Measurements from ENCODE around the gene ZNF692. TPM values are rescaled to one million over a fixed set of nuclear protein-coding genes. Genes with fewer than 3 reads are reported as not detected.
A peak's percentile ranks its signal among the peaks of the same experiment; 100 is the strongest.

Gene ZNF692
- total RNA-seq, 4 donors from 2014 or later = 18.4 to 30.6 (median 24.8) TPM

DNA sequence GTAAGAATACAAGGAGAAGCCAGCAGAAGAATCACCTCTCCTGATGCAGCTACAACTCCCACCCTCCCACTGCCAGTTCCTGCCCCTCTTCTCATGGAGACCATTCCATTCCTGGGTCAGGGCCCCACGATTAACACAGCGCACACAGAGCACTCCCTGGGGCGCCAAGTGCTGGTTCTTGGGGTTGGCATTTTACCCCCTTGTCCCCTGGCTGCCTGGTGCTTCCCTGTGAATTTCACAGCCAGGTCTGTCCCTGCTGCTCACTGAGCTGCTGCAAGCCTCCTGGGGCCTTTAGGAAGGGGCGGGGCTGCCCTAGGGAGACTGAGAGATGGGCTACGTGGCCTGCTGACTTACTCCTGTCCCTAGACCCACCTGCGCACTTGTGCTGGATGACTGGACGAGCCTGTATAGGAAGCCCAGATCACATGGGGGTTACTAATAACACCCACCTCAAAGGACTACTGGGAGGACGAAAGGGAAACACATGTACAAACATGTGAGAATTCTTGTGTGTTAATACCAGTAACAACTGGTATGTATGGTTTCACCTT, 16.0 kb downstream of the ZNF692 start:
- TF ChIP-seq, protein P1, sequence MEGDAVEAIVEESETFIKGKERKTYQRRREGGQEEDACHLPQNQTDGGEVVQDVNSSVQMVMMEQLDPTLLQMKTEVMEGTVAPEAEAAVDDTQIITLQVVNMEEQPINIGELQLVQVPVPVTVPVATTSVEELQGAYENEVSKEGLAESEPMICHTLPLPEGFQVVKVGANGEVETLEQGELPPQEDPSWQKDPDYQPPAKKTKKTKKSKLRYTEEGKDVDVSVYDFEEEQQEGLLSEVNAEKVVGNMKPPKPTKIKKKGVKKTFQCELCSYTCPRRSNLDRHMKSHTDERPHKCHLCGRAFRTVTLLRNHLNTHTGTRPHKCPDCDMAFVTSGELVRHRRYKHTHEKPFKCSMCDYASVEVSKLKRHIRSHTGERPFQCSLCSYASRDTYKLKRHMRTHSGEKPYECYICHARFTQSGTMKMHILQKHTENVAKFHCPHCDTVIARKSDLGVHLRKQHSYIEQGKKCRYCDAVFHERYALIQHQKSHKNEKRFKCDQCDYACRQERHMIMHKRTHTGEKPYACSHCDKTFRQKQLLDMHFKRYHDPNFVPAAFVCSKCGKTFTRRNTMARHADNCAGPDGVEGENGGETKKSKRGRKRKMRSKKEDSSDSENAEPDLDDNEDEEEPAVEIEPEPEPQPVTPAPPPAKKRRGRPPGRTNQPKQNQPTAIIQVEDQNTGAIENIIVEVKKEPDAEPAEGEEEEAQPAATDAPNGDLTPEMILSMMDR (IDR thresholded peaks at IDR 0.05) = no peak
- ATAC-seq (ENCODE audit: low FRiP score) = no peak
- DNase-seq (ENCODE audit: low spot score) = no peak

DNA sequence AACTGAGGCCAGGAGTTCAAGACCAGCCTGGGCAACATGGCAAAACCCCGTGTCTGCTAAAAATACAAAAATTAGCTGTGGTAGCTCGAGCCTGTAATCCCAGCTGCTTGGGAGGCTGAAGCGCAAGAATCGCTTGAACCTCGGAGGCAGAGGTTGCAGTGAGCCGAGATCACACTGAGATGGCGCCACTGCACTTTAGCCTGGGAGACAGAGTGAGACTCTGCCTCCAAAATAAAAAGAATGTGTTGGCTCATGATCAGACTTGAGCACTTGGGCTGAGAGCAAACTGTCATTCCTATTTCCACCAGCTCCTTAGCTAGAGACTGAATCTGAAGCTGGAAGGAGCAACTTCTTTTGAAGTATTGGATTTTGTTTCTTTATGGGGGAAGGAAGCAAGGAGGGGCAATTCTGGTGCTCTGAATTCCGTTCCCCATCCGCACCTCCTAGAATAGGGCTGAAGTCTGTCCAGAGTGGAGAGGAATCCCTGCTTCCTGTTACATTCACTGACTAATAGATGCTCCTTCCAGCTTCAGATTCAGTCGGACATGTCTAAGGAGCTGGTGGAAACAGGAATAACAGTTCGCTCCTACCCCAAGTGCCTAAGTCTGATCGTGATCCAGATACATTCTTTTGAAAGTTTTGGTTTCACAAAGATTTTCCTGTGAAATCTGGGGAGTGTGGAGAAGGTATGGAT, 17.0 kb downstream of the ZNF692 start:
- TF ChIP-seq, protein P1 (IDR thresholded peaks at IDR 0.05) = no peak
- no peak for ATAC-seq (ENCODE audit: low FRiP score)
- peak; percentile 0 for DNase-seq (ENCODE audit: low spot score)

DNA sequence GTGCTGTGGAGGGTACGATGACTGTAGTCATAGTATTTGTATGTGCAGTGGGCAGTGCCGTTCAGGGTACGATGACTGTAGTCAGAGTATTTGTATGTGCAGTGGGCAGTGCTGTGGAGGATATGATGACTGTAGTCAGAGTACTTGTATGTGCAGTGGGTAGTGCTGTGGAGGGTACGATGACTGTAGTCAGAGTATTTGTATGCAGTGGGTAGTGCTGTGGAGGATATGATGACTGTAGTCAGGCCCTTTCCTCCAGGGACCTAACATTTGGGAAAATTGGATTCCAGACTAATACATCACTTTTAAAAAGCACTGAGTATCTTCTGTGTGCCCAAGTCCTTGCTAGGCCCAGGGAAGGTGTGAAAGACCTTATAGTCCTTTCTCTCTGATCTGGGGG, 17.9 kb downstream of the ZNF692 start:
- no peak for DNase-seq (ENCODE audit: low spot score)
- TF ChIP-seq, protein P1 (IDR thresholded peaks at IDR 0.05) = no peak
- no peak for ATAC-seq (ENCODE audit: low FRiP score)

DNA sequence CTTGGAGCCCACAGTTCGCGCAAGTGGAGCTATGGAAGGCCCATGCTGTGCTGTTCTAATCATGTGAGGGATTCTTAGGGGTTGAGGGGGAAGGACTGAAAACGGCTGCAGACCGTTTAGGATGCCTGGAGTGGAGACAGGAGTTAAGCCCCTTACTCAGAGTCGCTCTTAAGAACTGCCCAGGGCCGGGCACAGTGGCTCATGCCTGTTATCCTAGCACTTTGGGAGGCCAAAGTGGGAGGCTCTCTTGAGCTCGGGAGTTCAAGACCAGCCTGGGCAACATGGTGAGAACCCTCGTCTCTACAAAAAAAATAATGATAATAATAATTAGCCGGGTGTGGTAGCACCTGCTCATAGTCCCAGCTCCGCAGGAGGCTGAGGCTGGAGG, 19.7 kb downstream of the ZNF692 start:
- TF ChIP-seq, protein P1 (IDR thresholded peaks at IDR 0.05) = no peak
- ATAC-seq (ENCODE audit: low FRiP score) (no peak), DNase-seq (ENCODE audit: low spot score) (no peak)

DNA sequence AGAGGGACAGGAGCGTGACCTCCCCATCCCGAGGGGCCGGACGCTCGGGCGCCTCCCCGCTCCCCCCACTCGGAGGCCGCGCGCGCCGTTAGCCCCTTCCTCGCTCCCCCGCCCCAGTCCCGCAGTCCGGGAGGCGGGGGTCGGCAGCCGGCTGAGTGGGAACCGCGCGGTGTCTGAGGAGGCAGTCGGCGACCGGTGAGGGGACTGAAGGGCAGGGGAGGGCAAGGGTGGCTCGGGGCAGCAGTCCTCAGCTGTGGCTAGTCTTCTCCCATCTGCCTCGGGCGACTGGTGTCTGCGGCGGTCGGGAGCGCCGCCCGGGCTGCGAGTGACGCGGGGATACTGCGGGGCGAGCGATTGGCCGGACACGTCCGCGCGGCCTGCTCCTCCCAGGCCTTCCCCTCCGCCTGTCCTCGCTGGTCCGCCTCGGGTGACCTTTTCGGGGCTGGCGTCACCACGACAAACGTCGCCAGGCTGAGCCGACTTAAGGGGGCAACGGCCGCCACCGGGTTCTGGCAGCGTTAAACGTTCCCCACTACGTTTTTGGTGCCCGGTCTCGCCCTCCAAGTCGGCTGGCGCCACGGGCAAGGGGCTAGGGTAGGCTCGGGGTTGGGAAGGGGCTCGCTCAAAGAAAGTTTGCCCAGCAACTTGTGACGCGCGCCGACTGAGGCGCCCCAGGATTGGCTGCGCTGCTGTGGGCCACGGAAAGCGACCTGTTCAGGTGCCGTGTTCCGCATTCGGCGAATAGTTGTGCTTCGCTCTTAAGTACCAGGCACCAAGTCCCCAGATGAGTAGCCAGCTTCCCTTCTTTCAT, 20.3 kb downstream of the ZNF692 start:
- DNase-seq (ENCODE audit: low spot score) (peak; percentile 78), ATAC-seq (ENCODE audit: low FRiP score) (peak; percentile 84)
- TF ChIP-seq, protein P1 (IDR thresholded peaks at IDR 0.05) = no peak

DNA sequence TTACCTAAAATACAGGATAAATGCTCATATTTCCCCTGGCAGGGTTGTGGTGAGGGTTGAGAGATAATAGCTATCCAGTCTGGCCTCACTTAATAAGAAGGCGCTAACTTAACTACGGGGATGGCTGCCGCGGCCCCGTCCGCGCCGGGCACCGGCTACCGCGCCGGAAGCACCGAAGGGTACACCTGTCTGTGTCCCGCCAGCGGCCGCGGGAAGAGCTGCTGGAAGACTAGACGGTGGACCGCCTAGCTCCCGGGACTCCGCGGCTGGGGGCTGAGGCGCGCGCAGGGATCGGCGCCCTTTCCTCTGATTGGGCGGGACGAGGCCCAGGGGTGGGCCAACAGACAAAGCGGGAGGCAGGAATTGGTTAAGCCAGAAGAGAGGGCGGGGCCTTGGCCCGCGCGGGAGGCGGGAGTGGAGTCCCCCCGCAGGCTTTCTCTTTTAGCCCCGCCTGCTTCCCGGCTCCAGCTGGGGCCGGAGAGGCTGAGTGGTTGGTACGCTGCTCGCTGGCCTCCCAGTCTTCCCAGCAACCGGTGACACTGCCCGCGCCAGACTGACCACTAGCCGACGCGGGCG, 21.0 kb downstream of the ZNF692 start, which contains the start of gene ZNF672:
Gene ZNF672 (plus strand): TSS at position 444 of the 576 bp plus-strand sequence. CDS start 9,051 bp downstream, outside the sequence.
- DNase-seq (ENCODE audit: low spot score) (peak; percentile 86), ATAC-seq (ENCODE audit: low FRiP score) (peak; percentile 97)
- TF ChIP-seq, protein P1 (IDR thresholded peaks at IDR 0.05) = no peak

Measured in omental fat pad (tissue), 4 donors.